SW 1271 (cell line): ENCODE measurements around the gene ABCC4.

ENCODE experiments used
- DNase-seq, 2 experiments: peaks; one replicate each; lab custom pipeline; 2025; lab: John Stamatoyannopoulos, UW

Gene ABCC4

GRCh38 chr13:95112883-95113282, 188.4 kb downstream of the ABCC4 start:
- no peak for DNase-seq

- DNase-seq, result no peak
Measured at GRCh38 chr13:95111608-95112007, 189.6 kb downstream of the ABCC4 start.

- no peak for DNase-seq
Measured at GRCh38 chr13:95106562-95106961, 194.7 kb downstream of the ABCC4 start.

GRCh38 chr13:95100525-95101433, 200.5 kb downstream of the ABCC4 start:
- peak in 1 of 2 experiments; percentile 45 for DNase-seq

GRCh38 chr13:95099541-95099940, 201.7 kb downstream of the ABCC4 start:
- DNase-seq, result no peak

GRCh38 chr13:95098916-95099315, 202.3 kb downstream of the ABCC4 start:
- no peak for DNase-seq

GRCh38 chr13:95091755-95092154, 209.5 kb downstream of the ABCC4 start:
- no peak for DNase-seq

- peak in 1 of 2 experiments; percentile 14 for DNase-seq
Measured at GRCh38 chr13:95087746-95088305, 213.4 kb downstream of the ABCC4 start.

- DNase-seq, result no peak
Measured at GRCh38 chr13:95086761-95087160, 214.5 kb downstream of the ABCC4 start.

- peak; percentile 58 to 69 for DNase-seq
Measured at GRCh38 chr13:95083758-95084157, 217.5 kb downstream of the ABCC4 start.

- no peak for DNase-seq
Measured at GRCh38 chr13:95083066-95083465, 218.2 kb downstream of the ABCC4 start.

- no peak for DNase-seq
Measured at GRCh38 chr13:95075506-95075905, 225.7 kb downstream of the ABCC4 start.

- DNase-seq, result no peak
Measured at GRCh38 chr13:95074820-95075219, 226.4 kb downstream of the ABCC4 start.

GRCh38 chr13:95073747-95074311, 227.4 kb downstream of the ABCC4 start:
- no peak for DNase-seq

GRCh38 chr13:95067303-95067702, 233.9 kb downstream of the ABCC4 start:
- no peak for DNase-seq

- DNase-seq, result no peak
Measured at GRCh38 chr13:95060014-95060519, 241.2 kb downstream of the ABCC4 start.

- no peak for DNase-seq
Measured at GRCh38 chr13:95059306-95059705, 241.9 kb downstream of the ABCC4 start.

GRCh38 chr13:95058680-95059079, 242.6 kb downstream of the ABCC4 start:
- DNase-seq, result no peak

- DNase-seq, result no peak
Measured at GRCh38 chr13:95056266-95056665, 245.0 kb downstream of the ABCC4 start.

GRCh38 chr13:95050800-95051615, 250.2 kb downstream of the ABCC4 start:
- DNase-seq, result no peak

GRCh38 chr13:95049772-95050171, 251.5 kb downstream of the ABCC4 start:
- DNase-seq, result no peak
